Measurements from ENCODE around the gene FOS.

GRCh38 chr14:75331471-75331870 lies 52.8 kb downstream of the FOS start:
- TF ChIP-seq CTCF (IDR thresholded peaks at IDR 0.05) (no peak), POLR2A (IDR thresholded peaks at IDR 0.05) (no peak)
